HEK293 (cell line): ENCODE measurements around the gene CHCHD6.
A peak's percentile ranks its signal among the peaks of the same experiment; 100 is the strongest.

ENCODE experiments used
- CTCF ChIA-PET: fragments of 350-600 bp; formaldehyde crosslinking; extraction: SDS; loops from one replicate; lab custom pipeline; 2021; ENCODE audit warnings: antibody characterized with exemption; lab: Yijun Ruan, JAX
- POLR2A ChIA-PET: fragments of 300-600 bp; formaldehyde crosslinking; extraction: SDS; loops from one replicate; lab custom pipeline; 2020; ENCODE audit warnings: antibody characterized with exemption, inconsistent platforms; lab: Yijun Ruan, JAX
- H3K27ac ChIP-seq: fragments of 200-500 bp; sonication (Bioruptor generic); 2 replicates; pipeline ENCODE4 v1.5.1; 2014; ENCODE audit warnings: low read depth, low read length, control low read depth, inconsistent platforms; ENCODE audit errors: extremely low read depth
- H3K36me3 ChIP-seq, 2 experiments: fragments of 200-500 bp in 1 of 2; sonication (Bioruptor generic) in 1 of 2; 1 replicate in 1 of 2; 2 replicates in 1 of 2; pipeline ENCODE4 v1.5.1; 2014 to 2017; ENCODE audit warnings: inconsistent platforms in 2 of 2, low read length in 2 of 2; ENCODE audit not compliant: control insufficient read depth in 2 of 2, insufficient read depth in 1 of 2
- H3K4me1 ChIP-seq: fragments of 200-500 bp; sonication (Bioruptor generic); 2 replicates; pipeline ENCODE4 v1.5.1; 2014; ENCODE audit warnings: mild to moderate bottlenecking, low read length, inconsistent platforms; ENCODE audit not compliant: control insufficient read depth, insufficient read depth
- H3K4me3 ChIP-seq: 2 replicates; pipeline ENCODE4 v1.5.1; 2011; ENCODE audit warnings: low read depth, mild to moderate bottlenecking, control low read depth, low read length, moderate library complexity
- H3K9me3 ChIP-seq: fragments of 200-500 bp; sonication (Bioruptor generic); 2 replicates; pipeline ENCODE4 v1.5.1; 2014; ENCODE audit warnings: low read depth, low read length, inconsistent platforms; ENCODE audit not compliant: control insufficient read depth, insufficient read depth
- GLIS1 ChIP-seq: fragments of 450-650 bp; formaldehyde crosslinking; IDR thresholded peaks from 2 replicates; pipeline ENCODE4 v1.5.1; 2016; ENCODE audit warnings: missing biosample characterization, missing genetic modification characterization
- HOXA7 ChIP-seq: sonication (generic); formaldehyde crosslinking; IDR thresholded peaks from 2 replicates; pipeline ENCODE4 v1.8.1; 2022; ENCODE audit warnings: missing genetic modification reagents, borderline replicate concordance
- REPIN1 ChIP-seq: fragments of 450-650 bp; formaldehyde crosslinking; IDR thresholded peaks from 2 replicates; pipeline ENCODE4 v1.5.1; 2017; ENCODE audit warnings: missing biosample characterization, missing genetic modification characterization, low read depth
- SP3 ChIP-seq: fragments of 450-650 bp; formaldehyde crosslinking; IDR thresholded peaks from 2 replicates; pipeline ENCODE4 v1.5.1; 2016; ENCODE audit warnings: missing biosample characterization, missing genetic modification characterization
- TSHZ1 ChIP-seq: fragments of 450-650 bp; formaldehyde crosslinking; IDR thresholded peaks from 2 replicates; pipeline ENCODE4 v1.5.1; 2016; ENCODE audit warnings: missing biosample characterization, missing genetic modification characterization, borderline replicate concordance
- ZEB2 ChIP-seq: fragments of 450-650 bp; formaldehyde crosslinking; IDR thresholded peaks from 2 replicates; pipeline ENCODE4 v1.5.1; 2016; ENCODE audit warnings: missing biosample characterization, missing genetic modification characterization
- ZNF169 ChIP-seq: fragments of 450-650 bp; formaldehyde crosslinking; IDR thresholded peaks from 2 replicates; pipeline ENCODE4 v1.5.1; 2016; ENCODE audit warnings: missing biosample characterization, missing genetic modification characterization
- ZNF311 ChIP-seq: fragments of 450-650 bp; formaldehyde crosslinking; IDR thresholded peaks from 2 replicates; pipeline ENCODE4 v1.5.1; 2017; ENCODE audit warnings: missing biosample characterization, missing genetic modification characterization, borderline replicate concordance
- ZNF324 ChIP-seq: fragments of 450-650 bp; formaldehyde crosslinking; IDR thresholded peaks from 2 replicates; pipeline ENCODE4 v1.5.1; 2016; ENCODE audit warnings: missing biosample characterization, missing genetic modification characterization
- ZNF433 ChIP-seq: fragments of 450-650 bp; formaldehyde crosslinking; IDR thresholded peaks from 2 replicates; pipeline ENCODE4 v1.5.1; 2016; ENCODE audit warnings: missing biosample characterization, missing genetic modification characterization, low read depth
- ZNF529 ChIP-seq: fragments of 450-650 bp; formaldehyde crosslinking; IDR thresholded peaks from 2 replicates; pipeline ENCODE4 v1.5.1; 2017; ENCODE audit warnings: missing genetic modification characterization, missing biosample characterization; ENCODE audit not compliant: insufficient replicate concordance
- ZNF777 ChIP-seq: fragments of 450-650 bp; formaldehyde crosslinking; IDR thresholded peaks from 2 replicates; pipeline ENCODE4 v1.5.1; 2017; ENCODE audit warnings: missing biosample characterization, missing genetic modification characterization, borderline replicate concordance
- TF ChIP-seq, protein P1 (sequence below): fragments of 450-650 bp; formaldehyde crosslinking; IDR thresholded peaks from 2 replicates; pipeline ENCODE4 v1.5.1; 2016; ENCODE audit warnings: missing biosample characterization, missing genetic modification characterization
- TF ChIP-seq, protein P2 (sequence below): fragments of 450-650 bp; formaldehyde crosslinking; IDR thresholded peaks from 2 replicates; pipeline ENCODE4 v1.5.1; 2017; ENCODE audit warnings: missing biosample characterization, missing genetic modification characterization
- TF ChIP-seq, protein P3 (sequence below): fragments of 450-650 bp; formaldehyde crosslinking; IDR thresholded peaks from 2 replicates; pipeline ENCODE4 v1.5.1; 2017; ENCODE audit warnings: missing biosample characterization, missing genetic modification characterization

Gene CHCHD6

GRCh38 chr3:126915015-126915414 lies 211.0 kb downstream of the CHCHD6 start:
- TF ChIP-seq, protein P1, sequence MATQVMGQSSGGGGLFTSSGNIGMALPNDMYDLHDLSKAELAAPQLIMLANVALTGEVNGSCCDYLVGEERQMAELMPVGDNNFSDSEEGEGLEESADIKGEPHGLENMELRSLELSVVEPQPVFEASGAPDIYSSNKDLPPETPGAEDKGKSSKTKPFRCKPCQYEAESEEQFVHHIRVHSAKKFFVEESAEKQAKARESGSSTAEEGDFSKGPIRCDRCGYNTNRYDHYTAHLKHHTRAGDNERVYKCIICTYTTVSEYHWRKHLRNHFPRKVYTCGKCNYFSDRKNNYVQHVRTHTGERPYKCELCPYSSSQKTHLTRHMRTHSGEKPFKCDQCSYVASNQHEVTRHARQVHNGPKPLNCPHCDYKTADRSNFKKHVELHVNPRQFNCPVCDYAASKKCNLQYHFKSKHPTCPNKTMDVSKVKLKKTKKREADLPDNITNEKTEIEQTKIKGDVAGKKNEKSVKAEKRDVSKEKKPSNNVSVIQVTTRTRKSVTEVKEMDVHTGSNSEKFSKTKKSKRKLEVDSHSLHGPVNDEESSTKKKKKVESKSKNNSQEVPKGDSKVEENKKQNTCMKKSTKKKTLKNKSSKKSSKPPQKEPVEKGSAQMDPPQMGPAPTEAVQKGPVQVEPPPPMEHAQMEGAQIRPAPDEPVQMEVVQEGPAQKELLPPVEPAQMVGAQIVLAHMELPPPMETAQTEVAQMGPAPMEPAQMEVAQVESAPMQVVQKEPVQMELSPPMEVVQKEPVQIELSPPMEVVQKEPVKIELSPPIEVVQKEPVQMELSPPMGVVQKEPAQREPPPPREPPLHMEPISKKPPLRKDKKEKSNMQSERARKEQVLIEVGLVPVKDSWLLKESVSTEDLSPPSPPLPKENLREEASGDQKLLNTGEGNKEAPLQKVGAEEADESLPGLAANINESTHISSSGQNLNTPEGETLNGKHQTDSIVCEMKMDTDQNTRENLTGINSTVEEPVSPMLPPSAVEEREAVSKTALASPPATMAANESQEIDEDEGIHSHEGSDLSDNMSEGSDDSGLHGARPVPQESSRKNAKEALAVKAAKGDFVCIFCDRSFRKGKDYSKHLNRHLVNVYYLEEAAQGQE (tag by site-specific recombination): no peak
- TF ChIP-seq TSHZ1 (tag by site-specific recombination): no peak
- no peak for TF ChIP-seq REPIN1 (tag by site-specific recombination)
- no peak for TF ChIP-seq ZNF324 (tag by site-specific recombination)
- TF ChIP-seq SP3: no peak
- no peak for TF ChIP-seq HOXA7
- no peak for TF ChIP-seq ZNF311 (tag by site-specific recombination)
- no peak for TF ChIP-seq ZNF433 (tag by site-specific recombination)
- no peak for TF ChIP-seq ZNF169 (tag by site-specific recombination)
- TF ChIP-seq, protein P2, sequence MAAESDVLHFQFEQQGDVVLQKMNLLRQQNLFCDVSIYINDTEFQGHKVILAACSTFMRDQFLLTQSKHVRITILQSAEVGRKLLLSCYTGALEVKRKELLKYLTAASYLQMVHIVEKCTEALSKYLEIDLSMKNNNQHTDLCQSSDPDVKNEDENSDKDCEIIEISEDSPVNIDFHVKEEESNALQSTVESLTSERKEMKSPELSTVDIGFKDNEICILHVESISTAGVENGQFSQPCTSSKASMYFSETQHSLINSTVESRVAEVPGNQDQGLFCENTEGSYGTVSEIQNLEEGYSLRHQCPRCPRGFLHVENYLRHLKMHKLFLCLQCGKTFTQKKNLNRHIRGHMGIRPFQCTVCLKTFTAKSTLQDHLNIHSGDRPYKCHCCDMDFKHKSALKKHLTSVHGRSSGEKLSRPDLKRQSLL (tag by site-specific recombination): no peak
- no peak for TF ChIP-seq ZNF777
- TF ChIP-seq ZNF529 (tag by site-specific recombination): no peak
- TF ChIP-seq, protein P3, sequence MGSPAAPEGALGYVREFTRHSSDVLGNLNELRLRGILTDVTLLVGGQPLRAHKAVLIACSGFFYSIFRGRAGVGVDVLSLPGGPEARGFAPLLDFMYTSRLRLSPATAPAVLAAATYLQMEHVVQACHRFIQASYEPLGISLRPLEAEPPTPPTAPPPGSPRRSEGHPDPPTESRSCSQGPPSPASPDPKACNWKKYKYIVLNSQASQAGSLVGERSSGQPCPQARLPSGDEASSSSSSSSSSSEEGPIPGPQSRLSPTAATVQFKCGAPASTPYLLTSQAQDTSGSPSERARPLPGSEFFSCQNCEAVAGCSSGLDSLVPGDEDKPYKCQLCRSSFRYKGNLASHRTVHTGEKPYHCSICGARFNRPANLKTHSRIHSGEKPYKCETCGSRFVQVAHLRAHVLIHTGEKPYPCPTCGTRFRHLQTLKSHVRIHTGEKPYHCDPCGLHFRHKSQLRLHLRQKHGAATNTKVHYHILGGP (tag by site-specific recombination): no peak
- no peak for TF ChIP-seq ZEB2 (tag by site-specific recombination)
- no peaks in the 10 kb centered on the region for H3K9me3 ChIP-seq
- ChIA-PET CTCF (no interaction called here), POLR2A (no interaction called here)
- no peak overlapping the region for H3K27ac ChIP-seq
- no peak overlapping the region for H3K4me3 ChIP-seq
- peaks cover 0 to 6% of the 10 kb centered on the region in 2 experiments; a peak in 1 of 3 replicates for H3K36me3 ChIP-seq
- no peaks in the 10 kb centered on the region for H3K4me1 ChIP-seq

DNA sequence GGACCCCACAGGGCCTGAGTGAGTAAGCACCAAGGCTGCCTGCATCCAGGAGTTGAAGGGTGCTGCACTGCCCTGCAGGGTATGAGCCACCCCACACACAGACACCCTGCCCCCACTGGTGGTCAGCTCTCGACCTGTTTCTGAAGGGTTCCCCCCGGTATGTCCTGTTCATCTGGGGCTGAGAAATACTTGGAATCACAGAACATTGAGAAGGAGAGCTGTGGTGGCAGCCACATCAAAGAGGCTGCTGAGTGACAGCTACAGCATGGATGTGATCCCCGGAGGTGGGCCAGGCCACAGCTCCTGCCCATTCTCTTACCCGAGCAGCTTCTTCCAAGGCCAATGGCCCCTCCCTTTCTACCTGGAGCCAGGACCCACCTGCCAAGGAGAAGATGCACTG lies 212.5 kb downstream of the CHCHD6 start:
- TF ChIP-seq ZNF433 (tag by site-specific recombination): no peak
- peak; percentile 23; the same call in 1 of the 2 replicates for TF ChIP-seq GLIS1 (tag by site-specific recombination)
- Histone ChIP-seq H3K36me3 (peaks cover 0 to 6% of the 10 kb centered on the region in 2 experiments; a peak in 1 of 3 replicates), H3K4me3 (no peak overlapping the region), H3K9me3 (no peaks in the 10 kb centered on the region), H3K27ac (no peak overlapping the region), H3K4me1 (no peaks in the 10 kb centered on the region)
- ChIA-PET CTCF (no interaction called here), POLR2A (no interaction called here)
